DMS53 treated with DMSO at 0.1 percent for 48 hours (cell line): ENCODE measurements around the gene TMEM208.
A peak's percentile ranks its signal among the peaks of the same experiment; 100 is the strongest.

Experiments used
- DNase-seq: peaks from one replicate; lab custom pipeline; 2025; ENCODE audit not compliant: unreplicated experiment; lab: John Stamatoyannopoulos, UW

Gene TMEM208

DNA sequence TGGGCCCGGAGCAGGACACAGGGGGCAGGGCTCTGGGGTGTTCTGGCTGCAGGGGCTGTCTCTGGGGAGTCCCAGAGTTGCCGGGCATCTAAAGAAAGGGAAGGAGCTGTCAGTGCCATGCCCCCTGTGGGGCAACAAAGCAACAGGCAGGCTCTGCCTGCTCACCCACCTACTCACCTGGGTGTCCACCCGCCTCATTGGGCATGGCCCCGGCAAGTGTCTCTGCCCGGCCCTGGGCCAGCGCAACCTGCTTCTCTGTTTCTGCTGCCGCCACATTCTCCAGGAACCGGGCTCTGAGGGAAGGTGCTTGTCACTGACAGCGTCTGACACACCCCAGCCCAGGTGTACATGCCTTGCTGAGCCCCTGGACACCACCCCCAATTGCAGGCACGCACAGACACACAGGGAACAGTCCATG, 7.3 kb downstream of the TMEM208 start:
- no peak for DNase-seq

- DNase-seq: no peak
Observed at GRCh38 chr16:67235816-67236562, 9.1 kb downstream of the TMEM208 start.

DNA sequence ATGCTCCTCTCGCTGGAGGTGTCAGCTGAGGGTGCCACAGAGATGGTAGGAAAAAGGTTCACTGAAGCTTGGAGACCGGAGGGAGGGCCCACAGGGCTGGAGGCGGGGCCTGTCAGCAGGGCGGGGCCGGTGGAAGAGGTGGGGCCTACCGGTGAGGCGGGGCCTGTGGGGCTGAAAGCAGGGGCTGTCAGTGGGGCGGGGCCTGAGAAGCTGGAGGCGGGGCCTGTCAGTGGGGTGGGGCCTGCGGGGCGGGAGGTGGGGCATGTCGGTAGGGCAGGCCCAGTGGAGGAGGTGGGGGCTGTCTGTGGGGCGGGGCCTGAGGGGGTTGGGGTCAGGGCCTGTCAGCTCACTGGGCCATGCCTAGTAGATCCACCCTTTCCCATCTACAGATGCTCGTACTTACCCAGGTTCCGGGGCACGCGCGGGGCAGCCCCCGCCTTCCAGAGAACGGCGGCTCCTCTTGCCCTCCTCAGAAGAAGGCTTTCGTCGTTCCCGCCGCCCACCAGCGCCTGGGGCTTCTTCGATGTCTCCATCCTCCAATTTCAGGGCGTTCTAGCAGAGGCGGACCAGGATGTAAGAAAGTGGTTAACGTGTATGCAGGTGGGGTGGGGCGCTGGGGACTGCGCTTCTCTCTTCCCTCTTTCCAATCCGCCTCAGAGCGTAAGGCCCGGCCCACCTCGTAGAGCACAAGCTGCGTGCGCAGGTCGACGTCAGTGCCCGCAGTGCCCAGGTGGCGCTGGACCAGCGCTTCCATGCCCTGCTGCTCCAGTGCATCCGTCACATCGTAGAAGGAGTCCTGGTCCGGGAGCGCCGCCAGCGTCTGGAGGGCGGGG, 9.8 kb downstream of the TMEM208 start:
- DNase-seq: no peak

GRCh38 chr16:67237396-67238277, 10.7 kb downstream of the TMEM208 start:
- DNase-seq: no peak

DNA sequence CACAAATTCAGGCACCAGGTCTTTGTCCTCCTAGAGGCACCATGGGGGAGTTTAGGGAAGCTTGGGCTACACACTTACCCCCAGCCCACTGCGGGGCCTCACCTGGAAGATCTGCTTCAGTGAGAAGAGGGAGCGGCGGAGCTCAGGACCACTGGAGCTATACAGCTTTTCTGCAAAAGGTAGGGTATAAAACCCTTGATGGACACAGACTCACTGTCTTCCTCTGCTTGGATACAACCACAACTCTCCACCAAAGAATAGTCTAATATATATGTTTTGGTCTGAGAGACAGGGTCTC, 11.3 kb downstream of the TMEM208 start:
- DNase-seq: no peak

- DNase-seq: no peak
Observed at GRCh38 chr16:67238806-67239470, 12.0 kb downstream of the TMEM208 start.

- DNase-seq: no peak
Observed at GRCh38 chr16:67240506-67240905, 13.6 kb downstream of the TMEM208 start.

- DNase-seq: no peak
Observed at GRCh38 chr16:67241008-67241900, 14.3 kb downstream of the TMEM208 start.

- DNase-seq: no peak
Observed at GRCh38 chr16:67242138-67242730, 15.3 kb downstream of the TMEM208 start.

DNA sequence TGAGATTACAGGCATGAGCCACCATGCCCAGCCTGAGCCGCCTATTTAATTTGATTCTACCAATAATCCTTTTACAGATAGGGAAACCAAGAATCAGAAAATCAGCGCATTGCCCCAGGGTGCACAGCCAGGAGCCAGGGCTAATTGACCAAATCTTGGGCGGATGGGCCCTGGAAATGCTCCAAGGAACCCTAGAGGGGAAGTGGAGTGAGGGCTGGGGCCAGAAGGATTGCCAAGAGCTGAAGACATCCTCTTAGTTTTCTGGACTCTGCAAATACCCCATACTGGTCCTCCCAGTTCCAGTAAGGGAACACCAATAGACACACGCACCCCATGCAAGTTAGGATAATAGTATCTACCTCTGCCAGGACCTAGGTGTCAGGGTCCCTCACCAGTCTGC, 16.6 kb downstream of the TMEM208 start:
- DNase-seq: no peak

GRCh38 chr16:67244387-67245185, 17.7 kb downstream of the TMEM208 start:
- peak; percentile 4 for DNase-seq

DNA sequence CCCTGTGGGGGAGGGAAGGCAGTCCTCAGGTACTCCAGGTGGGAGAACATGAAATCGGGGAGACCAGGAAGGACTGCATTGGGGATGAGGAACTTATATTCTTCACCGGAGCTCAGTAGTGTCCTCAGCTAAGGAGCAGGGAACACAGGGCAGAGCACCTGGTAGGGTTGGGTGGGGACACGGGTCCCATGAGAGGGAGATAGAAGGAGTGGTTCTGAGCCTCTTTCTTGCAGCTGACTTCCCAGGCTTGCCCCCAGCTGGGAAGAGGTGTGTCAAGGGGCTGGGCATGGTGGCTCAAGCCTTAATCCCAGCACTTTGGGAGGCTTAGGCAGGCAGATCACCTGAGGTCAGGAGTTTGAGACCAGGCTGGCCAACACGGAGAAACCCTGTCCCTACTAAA, 18.3 kb downstream of the TMEM208 start:
- no peak for DNase-seq

GRCh38 chr16:67245674-67246080, 18.7 kb downstream of the TMEM208 start:
- no peak for DNase-seq

DNA sequence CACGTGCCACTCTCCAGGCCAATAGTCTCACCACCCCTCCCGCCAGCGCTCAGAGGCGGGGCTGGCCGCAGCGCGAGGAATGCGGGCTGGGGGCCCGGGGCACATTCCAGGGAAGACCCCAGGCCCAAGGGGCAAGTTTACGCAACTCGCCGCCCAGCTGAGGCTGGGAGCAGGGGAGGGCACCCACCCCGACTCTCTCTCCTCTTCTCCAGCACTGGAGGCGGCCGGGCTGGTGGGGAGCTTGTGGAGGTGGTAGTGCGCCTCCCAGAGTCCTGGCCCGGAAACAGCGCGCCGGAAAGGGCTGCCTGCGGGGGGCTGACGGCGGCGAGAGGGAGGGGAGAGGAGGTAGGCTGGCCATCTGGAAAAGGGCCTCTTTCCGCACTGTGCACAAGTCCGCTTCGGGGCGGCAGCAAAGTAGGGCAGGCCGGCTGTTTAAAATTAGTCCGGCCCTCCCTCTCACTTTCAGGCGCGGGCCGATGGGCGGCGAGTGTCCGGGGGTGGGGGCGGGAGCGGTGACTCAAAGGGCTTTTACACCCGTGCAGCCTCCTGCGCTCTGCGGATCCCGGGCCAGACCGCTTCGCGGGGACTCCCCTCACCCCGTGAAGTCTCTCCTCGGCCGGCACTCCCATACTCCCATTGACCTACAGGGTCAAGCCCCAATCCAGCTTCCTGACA, 19.3 kb downstream of the TMEM208 start:
- peak; percentile 53 for DNase-seq

- peak; percentile 81 for DNase-seq
Observed at GRCh38 chr16:67246756-67247191, 19.8 kb downstream of the TMEM208 start.

GRCh38 chr16:67247192-67248072, 20.5 kb downstream of the TMEM208 start, which contains the start of gene FHOD1:
FHOD1 (minus strand) TSS chr16:67247481; CDS start chr16:67247410, 71 bp downstream.
- DNase-seq: peak; percentile 71

- no peak for DNase-seq
Observed at GRCh38 chr16:67248073-67248400, 21.1 kb downstream of the TMEM208 start.
